Suprapubic skin (tissue), 4 donors: ENCODE results near the gene CDK12. TPM values are rescaled to one million over a fixed set of nuclear protein-coding genes. Genes with fewer than 3 reads are reported as not detected.

Source experiments
- DNase-seq, 2 donors: peaks; one replicate each; pipeline ENCODE4 v3.0.0-alpha.2; 2019; ENCODE audit warnings: low spot score in 2 of 2
- H3K27ac ChIP-seq: fragments of 200-600 bp; sonication (generic); one replicate; pipeline ENCODE4 v1.5.1; 2019
- H3K27me3 ChIP-seq: fragments of 200-600 bp; sonication (generic); one replicate; pipeline ENCODE4 v1.5.1; 2019
- H3K36me3 ChIP-seq: fragments of 200-600 bp; sonication (generic); one replicate; pipeline ENCODE4 v1.5.1; 2019
- H3K4me1 ChIP-seq: fragments of 200-600 bp; sonication (generic); one replicate; pipeline ENCODE4 v1.5.1; 2019
- H3K4me3 ChIP-seq: fragments of 200-600 bp; sonication (generic); one replicate; pipeline ENCODE4 v1.5.1; 2019; ENCODE audit warnings: mild to moderate bottlenecking
- H3K9me3 ChIP-seq: fragments of 200-600 bp; sonication (generic); one replicate; pipeline ENCODE4 v1.5.1; 2019
- CTCF ChIP-seq, 2 donors: fragments of 200-600 bp in 1 of 2; fragments of 450-650 bp in 1 of 2; sonication (generic) in 1 of 2; IDR thresholded peaks; one replicate each; pipeline ENCODE4 v1.5.1; 2016 to 2019; ENCODE audit warnings: antibody characterized with exemption in 2 of 2, mild to moderate bottlenecking in 1 of 2, moderate library complexity in 1 of 2
- EP300 ChIP-seq: sonication (generic); formaldehyde crosslinking; IDR thresholded peaks from one replicate; pipeline ENCODE4 v1.6.1; 2017; ENCODE audit warnings: antibody characterized with exemption
- POLR2A ChIP-seq, 2 donors: fragments of 450-650 bp; IDR thresholded peaks; one replicate each; pipeline ENCODE4 v1.6.1; 2017; ENCODE audit warnings: antibody characterized with exemption in 2 of 2, mild to moderate bottlenecking in 2 of 2, moderate library complexity in 2 of 2
- POLR2AphosphoS5 ChIP-seq, 3 donors: sonication (generic); formaldehyde crosslinking; IDR thresholded peaks; one replicate each; pipeline ENCODE4 v1.6.1; 2017; ENCODE audit warnings: antibody characterized with exemption in 3 of 3
- WGBS: methylation state at CpG from one replicate; pipeline ENCODE4 v1.1.5; 2018; 5-methylcytosine and 5-hydroxymethylcytosine counted together
- total RNA-seq, 4 donors: library from RNA; depleted of rRNA; stranded (reverse); fragments of >200 nt; gene quantifications; one replicate each; pipeline ENCODE4 v1.1.0, GENCODE V29; 2016

CDK12 gene
- total RNA-seq, 4 donors from 2014 or later: 50.7 to 97.9 (median 54.4) TPM

- H3K4me3 ChIP-seq: no peak overlapping the region
- H3K27ac ChIP-seq: no peak overlapping the region
- H3K9me3 ChIP-seq: no peaks in the 10 kb centered on the region
- H3K27me3 ChIP-seq: no peaks in the 10 kb centered on the region
- TF ChIP-seq POLR2A (IDR thresholded peaks at IDR 0.05) (no peak), POLR2AphosphoS5 (IDR thresholded peaks at IDR 0.05) (no peak), CTCF (IDR thresholded peaks at IDR 0.05) (no peak), EP300 (no peak)
- DNase-seq: no peak
- WGBS: 79% methylated on average over 3 of the region's 3 CpGs
- peaks cover 84% of the 10 kb centered on the region for H3K36me3 ChIP-seq
- H3K4me1 ChIP-seq: no peaks in the 10 kb centered on the region
These were observed 52.0 kb downstream of the CDK12 start for GRCh38 chr17:39513309-39513708.

DNA sequence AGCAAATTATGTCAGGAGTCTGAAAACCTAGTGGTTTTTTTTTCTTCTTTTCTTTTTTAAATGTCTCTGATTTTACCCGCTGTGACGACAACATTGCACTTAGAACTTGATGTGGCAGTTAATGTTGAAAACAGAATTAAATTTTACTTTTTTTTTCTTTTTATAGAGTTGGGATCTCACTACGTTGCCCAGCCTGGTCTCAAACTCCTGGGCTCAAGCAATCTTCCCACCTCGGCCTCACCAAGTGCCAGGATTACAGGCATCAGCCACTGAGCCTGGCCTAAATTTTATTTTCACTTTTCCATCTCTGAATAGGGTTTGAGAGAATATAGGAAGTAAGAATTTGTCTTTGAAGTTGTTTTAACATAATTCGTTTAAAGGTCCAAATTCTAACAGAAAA is 52.6 kb downstream of the CDK12 start:
- Histone ChIP-seq H3K4me1 (no peaks in the 10 kb centered on the region), H3K4me3 (no peak overlapping the region), H3K9me3 (no peaks in the 10 kb centered on the region), H3K36me3 (peaks cover 85% of the 10 kb centered on the region), H3K27me3 (no peaks in the 10 kb centered on the region), H3K27ac (no peak overlapping the region)
- DNase-seq: no peak
- TF ChIP-seq POLR2A (IDR thresholded peaks at IDR 0.05) (no peak), CTCF (IDR thresholded peaks at IDR 0.05) (no peak), POLR2AphosphoS5 (IDR thresholded peaks at IDR 0.05) (no peak), EP300 (no peak)
- 94% methylated on average over 5 of the region's 5 CpGs for WGBS

DNA sequence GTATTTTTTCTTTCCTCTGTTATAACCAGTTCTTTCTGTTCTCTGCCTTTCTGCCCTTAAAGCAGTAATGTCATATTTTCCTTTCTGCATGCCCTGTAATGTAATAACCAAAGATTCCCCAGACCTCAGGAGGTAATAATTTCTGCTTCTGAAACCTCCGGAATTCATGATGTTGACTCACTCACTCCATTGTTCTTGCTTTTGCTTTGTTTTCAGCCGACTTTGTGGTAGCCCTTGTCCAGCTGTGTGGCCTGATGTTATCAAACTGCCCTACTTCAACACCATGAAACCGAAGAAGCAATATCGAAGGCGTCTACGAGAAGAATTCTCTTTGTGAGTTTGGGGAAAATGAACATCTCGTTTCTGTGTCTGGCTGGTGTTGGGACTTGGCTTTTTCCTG is 55.9 kb downstream of the CDK12 start:
- H3K36me3 ChIP-seq: peaks cover 88% of the 10 kb centered on the region

DNA sequence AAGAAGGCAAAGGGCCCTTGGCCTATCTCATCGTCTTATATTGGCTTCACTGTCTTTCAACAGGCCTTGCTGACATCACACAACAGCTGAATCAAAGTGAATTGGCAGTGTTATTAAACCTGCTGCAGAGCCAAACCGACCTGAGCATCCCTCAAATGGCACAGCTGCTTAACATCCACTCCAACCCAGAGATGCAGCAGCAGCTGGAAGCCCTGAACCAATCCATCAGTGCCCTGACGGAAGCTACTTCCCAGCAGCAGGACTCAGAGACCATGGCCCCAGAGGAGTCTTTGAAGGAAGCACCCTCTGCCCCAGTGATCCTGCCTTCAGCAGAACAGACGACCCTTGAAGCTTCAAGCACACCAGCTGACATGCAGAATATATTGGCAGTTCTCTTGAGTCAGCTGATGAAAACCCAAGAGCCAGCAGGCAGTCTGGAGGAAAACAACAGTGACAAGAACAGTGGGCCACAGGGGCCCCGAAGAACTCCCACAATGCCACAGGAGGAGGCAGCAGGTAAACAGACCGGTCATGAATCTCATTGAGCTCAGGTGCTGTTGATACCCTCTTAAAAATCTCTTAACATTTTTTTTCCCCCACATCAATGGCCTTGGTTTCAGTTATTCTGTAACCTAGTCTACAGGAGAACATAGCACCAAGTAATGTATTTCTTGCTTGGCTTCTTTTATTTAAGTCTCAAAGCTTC is 64.7 kb downstream of the CDK12 start:
- Histone ChIP-seq H3K36me3 (peaks cover 92% of the 10 kb centered on the region), H3K4me1 (peaks cover 11% of the 10 kb centered on the region), H3K27ac (no peak overlapping the region), H3K4me3 (no peak overlapping the region), H3K27me3 (no peaks in the 10 kb centered on the region), H3K9me3 (no peaks in the 10 kb centered on the region)
- 70% methylated on average over 5 of the region's 6 CpGs for WGBS
- TF ChIP-seq POLR2A (IDR thresholded peaks at IDR 0.05) (no peak), POLR2AphosphoS5 (IDR thresholded peaks at IDR 0.05) (no peak), CTCF (IDR thresholded peaks at IDR 0.05) (no peak), EP300 (no peak)
- no peak for DNase-seq

More for the DNA sequence above, 55.9 kb downstream of the CDK12 start:
- no peaks in the 10 kb centered on the region for H3K27me3 ChIP-seq
- 82% methylated on average over 7 of the region's 7 CpGs for WGBS
- H3K4me3 ChIP-seq: no peak overlapping the region
- TF ChIP-seq EP300 (no peak), POLR2AphosphoS5 (IDR thresholded peaks at IDR 0.05) (no peak), CTCF (IDR thresholded peaks at IDR 0.05) (no peak), POLR2A (IDR thresholded peaks at IDR 0.05) (no peak)
- no peak overlapping the region for H3K27ac ChIP-seq
- H3K4me1 ChIP-seq: no peaks in the 10 kb centered on the region
- DNase-seq: no peak
- no peaks in the 10 kb centered on the region for H3K9me3 ChIP-seq

- Histone ChIP-seq H3K27ac (no peak overlapping the region), H3K27me3 (no peaks in the 10 kb centered on the region), H3K9me3 (no peaks in the 10 kb centered on the region), H3K36me3 (peaks cover 87% of the 10 kb centered on the region), H3K4me1 (peaks cover 11% of the 10 kb centered on the region), H3K4me3 (no peak overlapping the region)
- no peak for TF ChIP-seq POLR2AphosphoS5 (IDR thresholded peaks at IDR 0.05)
- peak in 1 of 2 donors; percentile 26 for TF ChIP-seq CTCF (IDR thresholded peaks at IDR 0.05)
- DNase-seq: no peak
- 92% methylated on average over 7 of the region's 7 CpGs for WGBS
These were observed 66.0 kb downstream of the CDK12 start for GRCh38 chr17:39527220-39527813.
